ENCODE measurements around the gene PLD5.
"Not testable (repeated sequence)": the region's sequence is repeated elsewhere in the genome, so short reads cannot be mapped to it uniquely, and the experiment has no call there.

The PLD5 gene

GRCh38 chr1:242278406-242278805 is 246.1 kb downstream of the PLD5 start:
- not testable (repeated sequence) for DNase-seq (ENCODE audit: low spot score)

DNA sequence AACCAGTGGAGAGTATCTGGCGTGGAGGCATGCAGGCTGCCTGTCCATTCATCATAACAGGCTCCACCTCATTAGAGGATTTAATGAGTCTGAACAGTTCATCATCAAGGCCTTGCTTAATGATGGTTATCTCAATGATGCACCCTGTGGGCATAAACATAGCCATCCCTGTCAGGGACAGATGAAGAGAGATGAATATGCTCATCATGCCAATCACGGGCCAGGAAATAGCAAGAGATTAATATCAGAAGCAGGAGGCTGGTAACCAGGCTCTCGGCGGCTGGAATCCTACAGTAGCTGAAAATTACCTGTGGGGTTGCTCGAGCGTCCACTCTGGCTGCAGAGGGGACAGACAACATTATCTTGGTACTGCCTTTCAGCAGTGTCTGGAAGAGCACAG is 247.7 kb downstream of the PLD5 start:
- not testable (repeated sequence) for DNase-seq (ENCODE audit: low spot score)

DNA sequence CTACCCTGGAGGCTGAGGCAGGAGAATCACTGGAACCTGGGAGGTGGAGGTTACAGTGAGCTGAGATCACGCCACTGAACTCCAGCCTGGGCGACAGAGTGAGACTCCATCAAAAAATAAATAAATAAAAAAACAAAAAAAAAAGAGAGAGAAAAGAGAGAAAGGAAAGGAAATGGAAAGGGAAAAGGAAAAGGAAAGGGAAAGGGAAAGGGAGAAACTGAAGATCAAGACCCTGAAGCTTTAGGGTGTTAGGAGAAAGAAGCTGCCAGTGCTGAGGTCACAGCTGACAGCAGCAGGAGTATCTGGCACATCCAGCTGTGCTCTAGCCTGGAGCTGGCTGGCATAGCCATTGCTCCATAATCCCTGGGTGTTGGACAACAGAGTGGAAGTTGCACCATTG is 257.5 kb downstream of the PLD5 start:
- DNase-seq (ENCODE audit: low spot score): not testable (repeated sequence)

DNA sequence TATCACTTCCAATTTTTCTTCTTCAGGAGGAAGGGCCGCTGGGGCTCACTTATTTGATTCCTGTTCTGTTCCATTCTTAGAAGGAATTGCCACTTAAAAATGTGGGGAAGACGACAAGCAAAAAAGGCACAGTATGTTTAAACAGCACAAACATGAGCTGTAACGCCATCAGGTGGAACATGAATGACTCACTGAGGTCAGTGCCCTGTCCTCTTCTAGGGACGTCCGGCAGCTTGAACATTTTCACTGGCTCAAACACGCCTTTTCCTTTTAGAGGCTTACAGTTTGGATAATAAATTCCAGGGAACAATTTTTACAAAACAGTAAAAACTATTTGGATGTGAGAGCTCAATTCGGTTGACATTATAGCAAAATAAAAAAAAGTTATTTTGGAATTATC is 260.1 kb downstream of the PLD5 start:
- DNase-seq (ENCODE audit: low spot score): not testable (repeated sequence)

DNA sequence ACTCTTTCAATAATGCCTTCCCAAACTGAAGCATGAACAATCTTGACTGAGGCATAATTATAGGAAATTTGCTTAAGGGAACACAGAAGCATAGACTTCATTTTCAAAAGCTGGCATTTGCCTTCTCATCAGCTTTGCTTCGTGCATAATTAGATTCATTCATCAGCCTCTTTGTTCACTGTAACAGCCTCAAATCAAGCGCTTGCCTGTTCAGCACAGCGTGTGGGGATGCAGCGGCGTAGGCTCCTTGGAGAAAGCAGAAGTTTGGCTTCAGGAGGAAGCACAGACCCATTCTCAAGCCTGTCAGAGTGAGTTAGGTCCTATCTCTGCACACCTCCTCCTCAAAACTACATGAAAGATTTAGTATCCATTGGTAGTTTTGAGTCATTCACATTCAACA is 279.2 kb downstream of the PLD5 start:
- DNase-seq (ENCODE audit: low spot score): no peak

GRCh38 chr1:242243472-242243871 is 281.0 kb downstream of the PLD5 start:
- DNase-seq (ENCODE audit: low spot score): no peak

- DNase-seq (ENCODE audit: low spot score): no peak
Observed at GRCh38 chr1:242242983-242243382, 281.5 kb downstream of the PLD5 start.

- no peak for DNase-seq (ENCODE audit: low spot score)
Observed at GRCh38 chr1:242241936-242242335, 282.6 kb downstream of the PLD5 start.

DNA sequence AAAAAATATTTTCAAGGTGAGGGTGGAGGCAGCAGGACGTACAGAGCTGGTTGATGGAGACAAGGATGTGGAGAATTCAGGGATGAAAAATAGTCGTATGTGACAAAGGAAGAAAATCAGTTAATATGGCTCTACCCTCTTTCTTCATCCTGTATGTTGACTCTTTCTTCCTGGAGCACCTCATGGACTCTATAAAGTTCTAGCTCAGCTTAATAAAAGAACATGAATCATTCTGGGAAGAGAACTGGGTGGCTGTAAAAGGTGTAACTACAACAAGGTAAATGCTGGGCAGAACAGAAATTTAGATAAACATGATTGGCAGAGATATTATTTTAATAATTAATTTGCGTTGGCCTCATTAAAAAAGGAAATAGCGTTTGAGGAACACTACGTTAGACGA is 283.8 kb downstream of the PLD5 start:
- DNase-seq (ENCODE audit: low spot score): no peak

- no peak for DNase-seq (ENCODE audit: low spot score)
Observed at GRCh38 chr1:242240077-242240476, 284.4 kb downstream of the PLD5 start.

- DNase-seq (ENCODE audit: low spot score): no peak
Observed at GRCh38 chr1:242239398-242239797, 285.1 kb downstream of the PLD5 start.

DNA sequence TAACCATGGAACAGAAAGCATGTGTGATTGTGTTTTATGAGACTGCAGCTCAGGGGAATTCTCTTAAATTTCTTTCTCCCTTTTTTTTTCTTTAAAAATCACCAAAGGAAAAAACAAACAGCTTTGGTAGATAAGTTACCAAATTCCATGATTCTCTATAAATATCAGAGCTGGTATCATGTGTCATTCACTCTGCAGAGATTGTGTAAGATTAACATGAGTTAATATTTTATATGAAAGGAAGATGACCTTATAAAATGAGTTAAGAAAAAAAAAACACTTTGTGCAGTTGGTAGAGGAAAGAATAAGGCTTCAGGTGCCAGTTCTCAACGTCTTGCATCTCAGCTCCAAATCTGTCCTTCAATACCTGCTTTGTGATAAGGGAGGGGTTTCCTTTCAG is 287.4 kb downstream of the PLD5 start:
- DNase-seq (ENCODE audit: low spot score): no peak

DNA sequence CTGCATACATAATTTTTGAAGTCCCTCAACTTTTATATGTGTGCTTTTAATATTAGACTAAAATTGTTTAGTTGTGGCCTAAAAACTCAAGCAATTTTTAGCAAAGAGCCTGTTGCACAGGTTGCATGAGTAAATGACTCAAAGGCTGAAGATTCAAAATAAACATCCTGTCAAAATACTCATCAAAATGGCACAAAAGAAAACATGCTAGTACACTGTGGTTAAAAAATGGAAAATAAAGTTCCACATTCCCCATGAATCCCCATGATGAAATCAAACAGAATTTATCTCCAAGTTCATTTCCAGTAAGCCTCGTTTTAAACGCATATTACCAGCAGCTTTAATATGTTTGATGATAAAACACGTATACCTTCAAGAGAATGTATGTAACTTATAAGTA is 295.5 kb downstream of the PLD5 start:
- no peak for DNase-seq (ENCODE audit: low spot score)

DNA sequence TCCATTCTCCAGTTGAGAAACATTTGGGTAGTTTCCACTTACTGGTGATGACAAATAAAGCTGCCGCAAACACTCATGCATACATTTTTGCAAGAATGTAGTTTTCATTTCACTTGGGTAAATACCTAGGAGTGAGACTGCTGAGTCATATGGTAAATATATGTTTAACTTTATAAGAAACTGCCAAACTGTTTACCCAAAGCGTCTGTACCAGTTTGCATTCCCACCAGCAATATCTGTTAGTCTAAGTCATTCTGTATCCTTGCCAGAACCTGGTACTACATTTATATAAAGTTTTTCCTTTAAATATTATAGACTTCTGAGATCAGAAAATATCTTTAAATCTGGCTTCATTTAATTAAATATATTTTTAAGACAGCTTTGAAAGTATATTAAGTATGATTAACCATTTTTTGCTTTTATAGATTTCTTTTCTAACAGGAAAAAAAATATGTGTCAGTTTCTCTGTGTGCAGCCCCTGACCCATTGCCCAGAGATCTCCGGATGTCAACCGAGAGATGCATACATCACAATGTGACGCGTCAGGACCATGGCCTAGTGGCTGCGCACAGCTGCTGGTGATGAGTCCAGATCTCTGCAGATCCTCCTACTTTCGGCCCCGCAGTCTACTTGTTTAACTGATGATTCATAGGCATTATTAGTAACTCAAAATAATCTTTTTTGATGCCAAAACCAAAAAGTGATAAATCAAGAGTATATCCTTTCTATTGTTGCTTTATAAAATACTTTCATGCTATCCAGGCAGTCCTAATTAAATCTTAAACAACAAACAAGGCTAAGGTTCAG is 298.5 kb downstream of the PLD5 start:
- no peak for DNase-seq (ENCODE audit: low spot score)

DNA sequence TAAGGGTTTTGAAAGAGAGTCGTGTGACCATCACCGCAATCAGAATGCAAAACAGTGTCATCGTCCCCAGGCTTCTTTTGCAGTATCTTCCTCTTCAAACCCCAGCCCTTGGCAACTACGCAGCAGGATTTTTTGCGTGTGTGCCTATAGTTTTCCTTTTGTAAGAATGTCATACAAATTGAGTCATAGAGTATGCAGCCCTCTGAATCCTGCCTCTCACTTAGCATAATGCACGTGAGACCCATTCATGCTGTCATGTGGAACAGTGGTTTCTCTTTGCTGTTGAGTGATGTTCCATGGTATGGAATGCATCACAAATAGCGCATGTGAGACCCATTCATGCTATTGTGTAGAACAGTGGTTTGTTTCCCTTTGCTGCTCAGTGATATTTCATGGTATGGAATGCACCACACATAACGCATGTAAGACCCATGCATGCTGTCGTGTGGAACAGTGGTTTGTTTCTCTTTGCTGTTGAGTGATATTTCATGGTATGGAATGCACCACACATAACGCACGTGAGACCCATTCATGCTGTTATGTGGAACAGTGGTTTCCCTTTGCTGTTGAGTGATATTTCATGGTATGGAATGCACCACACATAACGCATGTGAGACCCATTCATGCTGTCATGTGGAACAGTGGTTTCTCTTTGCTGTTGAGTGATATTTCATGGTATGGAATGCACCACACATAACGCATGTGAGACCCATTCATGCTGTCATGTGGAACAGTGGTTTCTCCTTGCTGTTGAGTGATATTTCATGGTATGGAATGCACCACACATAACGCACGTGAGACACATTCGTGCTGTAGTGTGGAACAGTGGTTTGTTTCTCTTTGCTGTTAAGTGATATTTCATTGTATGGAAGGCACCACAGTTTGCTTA is 299.4 kb downstream of the PLD5 start:
- DNase-seq (ENCODE audit: low spot score): not testable (repeated sequence)

GRCh38 chr1:242224461-242224860 is 300.0 kb downstream of the PLD5 start:
- no peak for DNase-seq (ENCODE audit: low spot score)

DNA sequence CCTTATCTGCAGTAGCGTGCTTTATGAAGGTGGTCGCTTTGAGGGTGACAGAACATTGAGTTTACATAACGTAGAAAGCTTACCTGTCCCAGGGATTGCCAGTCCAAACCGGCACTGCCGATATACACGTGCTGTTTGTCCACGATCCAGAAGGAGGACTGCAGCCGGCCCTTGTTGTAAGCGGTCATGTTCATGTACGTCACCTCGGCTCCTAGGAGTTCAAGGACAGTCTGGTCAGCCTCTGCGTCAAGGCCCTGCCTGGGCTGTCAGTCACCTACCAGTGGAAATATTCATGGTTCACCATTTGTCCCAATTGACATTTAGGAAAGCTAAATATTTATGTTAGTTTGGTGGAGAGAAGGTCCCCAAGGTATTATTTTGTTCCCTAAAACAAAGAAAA is 304.6 kb downstream of the PLD5 start:
- DNase-seq (ENCODE audit: low spot score): no peak

DNA sequence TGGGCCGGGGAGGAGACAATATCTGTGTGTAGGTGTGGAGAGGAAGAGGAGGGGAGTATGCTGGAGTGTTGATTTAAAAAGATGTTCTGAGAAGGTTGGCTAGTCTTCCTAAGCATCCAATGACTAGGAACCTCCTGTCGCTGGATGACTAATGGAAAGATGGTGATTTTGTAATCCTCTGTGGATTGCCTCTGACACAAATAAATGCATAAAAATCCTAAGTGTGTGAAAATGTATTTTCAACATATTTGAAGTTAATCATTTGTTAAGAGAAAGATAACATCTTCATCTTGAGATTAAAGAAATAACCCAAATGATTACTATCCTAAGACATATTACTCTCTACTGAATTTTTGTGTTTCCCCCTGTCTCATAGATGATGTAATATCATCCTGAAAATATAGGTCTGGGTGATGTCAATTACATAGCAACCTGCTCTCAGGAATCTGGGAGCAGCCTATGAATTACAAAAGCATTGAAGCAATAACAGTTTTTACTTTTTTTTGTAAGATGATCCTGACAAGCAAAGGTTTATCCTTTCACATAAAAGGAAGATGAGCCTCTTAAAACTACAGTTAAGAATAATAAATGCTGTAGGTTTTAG is 305.1 kb downstream of the PLD5 start:
- DNase-seq (ENCODE audit: low spot score): no peak

DNA sequence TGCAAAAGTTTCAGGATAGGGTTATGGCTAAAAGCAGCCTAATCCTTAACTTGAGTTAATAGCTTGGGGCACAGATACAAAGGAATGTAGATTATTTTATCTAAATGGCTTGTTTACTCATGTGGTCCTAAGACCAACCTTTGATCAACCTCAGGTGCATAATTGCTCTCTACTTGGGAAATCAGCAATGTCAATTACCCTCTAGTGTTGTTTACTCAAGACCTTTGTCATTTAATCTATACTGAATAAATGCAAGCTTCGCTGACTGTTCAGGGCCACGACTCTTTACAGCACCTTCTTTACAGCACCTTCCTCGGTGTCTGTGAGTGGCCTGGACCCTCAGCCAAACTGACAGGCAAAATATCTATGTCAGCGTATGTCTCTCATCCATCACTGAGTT is 308.1 kb downstream of the PLD5 start:
- no peak for DNase-seq (ENCODE audit: low spot score)

DNA sequence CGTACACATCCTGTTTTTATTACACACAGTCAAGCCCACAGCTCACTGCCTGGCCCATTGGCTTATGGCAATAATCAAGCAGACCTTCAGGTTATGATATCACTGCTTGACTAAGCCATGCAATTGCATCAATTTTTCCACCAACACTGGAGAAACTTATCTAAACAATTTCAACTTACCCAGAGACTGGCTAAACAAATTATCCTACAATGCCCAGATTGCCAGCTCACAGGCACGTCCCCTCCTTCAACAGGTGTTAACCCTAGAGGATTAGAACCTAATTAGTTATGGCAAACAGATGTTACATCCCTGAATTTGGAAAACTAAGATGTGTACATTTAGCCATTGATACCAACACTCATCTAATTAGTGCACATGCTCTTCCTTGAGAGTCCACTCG is 310.0 kb downstream of the PLD5 start:
- DNase-seq (ENCODE audit: low spot score): not testable (repeated sequence)

DNA sequence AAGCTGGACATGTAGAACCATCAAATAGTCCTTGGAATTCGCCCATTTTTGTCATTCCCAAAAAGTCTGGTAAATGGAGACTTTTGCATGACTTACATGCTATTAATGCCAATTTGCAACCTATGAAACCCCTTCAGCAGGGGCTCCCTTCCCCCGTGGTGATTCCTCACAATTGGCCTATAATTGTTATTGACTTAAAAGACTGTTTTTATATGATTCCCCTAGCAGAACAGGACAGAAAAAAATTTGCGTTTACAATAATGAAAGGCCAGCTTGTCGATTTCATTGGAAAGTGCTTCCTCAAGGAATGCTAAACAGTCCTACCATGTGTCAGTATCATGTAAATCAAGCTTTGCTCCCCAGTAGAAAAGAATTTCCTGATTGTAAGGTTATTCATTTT is 311.5 kb downstream of the PLD5 start:
- not testable (repeated sequence) for DNase-seq (ENCODE audit: low spot score)

GRCh38 chr1:242212401-242212800 is 312.1 kb downstream of the PLD5 start:
- DNase-seq (ENCODE audit: low spot score): no peak

Measured in GM03348 (cell line).